ENCODE measurements around the gene KLF13. TPM values are rescaled to one million over a fixed set of nuclear protein-coding genes. Genes with fewer than 3 reads are reported as not detected.
"Not testable (repeated sequence)": the region's sequence is repeated elsewhere in the genome, so short reads cannot be mapped to it uniquely, and the experiment has no call there.

KLF13 gene
- total RNA-seq, 1 experiment from 2014 or later = 75.6 TPM

- no peak for DNase-seq (ENCODE audit: low read depth)
These were observed 19.2 kb downstream of the KLF13 start for GRCh38 chr15:31345606-31346366.

DNA sequence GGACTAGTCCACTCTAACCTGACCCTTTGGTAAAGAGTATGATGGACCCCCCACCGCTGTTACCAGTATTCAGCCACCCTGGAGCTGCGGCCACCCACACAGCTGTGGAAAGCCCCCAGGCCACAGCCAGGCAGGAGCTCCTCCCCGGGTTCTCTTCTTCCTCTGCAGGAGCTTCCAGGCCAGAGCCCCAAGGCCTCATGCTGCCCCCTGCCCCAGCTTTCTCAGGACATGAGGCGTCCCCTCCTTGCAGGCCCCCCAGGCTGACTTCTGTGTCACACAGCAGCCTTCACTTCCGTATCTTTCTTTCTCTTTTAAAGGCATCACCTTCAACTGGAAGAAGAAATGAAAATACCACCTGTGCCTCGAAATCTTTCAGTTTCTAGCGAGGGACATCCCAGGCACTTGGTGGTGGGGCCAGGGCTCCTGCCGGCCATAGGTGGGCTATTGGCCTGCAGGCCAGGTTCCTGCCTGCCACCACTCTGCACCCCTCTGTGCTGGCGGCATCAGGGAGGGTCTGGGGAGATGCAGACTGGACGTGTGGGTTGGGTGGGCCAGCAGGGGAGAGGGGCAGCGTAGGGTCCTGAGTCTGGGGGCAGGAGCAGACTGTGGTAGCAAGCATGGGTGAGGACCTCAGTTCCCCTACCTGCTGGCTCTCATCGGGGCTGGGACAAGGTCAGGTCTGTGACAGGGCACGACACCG lies 19.9 kb downstream of the KLF13 start:
- no peak for DNase-seq (ENCODE audit: low read depth)

DNA sequence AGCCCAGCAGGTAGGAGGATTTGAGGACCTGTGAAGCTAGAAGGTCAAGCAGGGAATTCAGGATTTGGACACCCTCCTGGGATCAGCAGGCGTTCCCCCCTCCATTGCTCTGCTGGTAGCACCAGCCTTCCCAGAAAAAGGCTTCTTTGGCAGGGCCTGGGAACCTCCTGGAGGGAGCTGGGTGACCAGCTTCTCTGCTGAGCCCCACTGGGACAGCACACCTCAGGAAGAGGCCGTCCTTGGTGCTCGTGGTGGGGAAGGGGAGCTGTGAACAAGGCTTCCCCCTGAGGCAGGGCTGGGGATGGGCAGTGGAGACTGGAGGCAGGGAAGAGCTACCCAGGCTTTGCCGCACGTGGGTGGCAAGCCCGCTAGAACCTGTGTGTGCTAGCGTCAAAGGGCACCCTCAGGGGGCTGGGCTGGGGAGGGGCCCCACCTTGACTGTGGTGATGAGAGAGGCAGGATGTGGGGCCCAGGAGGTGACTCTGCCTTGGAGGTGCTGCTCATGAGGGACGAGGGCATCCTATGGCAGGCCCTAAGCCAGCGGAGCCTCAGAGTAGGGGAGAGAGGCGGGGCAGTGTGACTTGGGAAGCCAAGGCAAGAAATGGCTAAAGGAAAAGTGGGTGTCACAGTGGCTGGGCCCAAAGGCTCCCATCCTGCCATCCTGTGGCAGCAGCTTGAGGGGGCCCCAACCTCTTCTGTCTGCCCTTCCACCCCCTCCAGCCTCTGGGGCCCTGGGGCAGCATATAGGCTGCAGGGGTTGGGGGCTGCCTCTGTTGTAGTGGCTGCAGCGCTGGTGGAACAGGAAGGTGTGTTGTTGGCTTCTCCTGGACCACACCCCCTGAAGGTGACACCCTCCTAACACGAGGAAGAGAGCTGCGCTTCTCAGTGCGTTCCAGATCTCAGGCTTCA lies 20.7 kb downstream of the KLF13 start:
- no peak for DNase-seq (ENCODE audit: low read depth)

DNA sequence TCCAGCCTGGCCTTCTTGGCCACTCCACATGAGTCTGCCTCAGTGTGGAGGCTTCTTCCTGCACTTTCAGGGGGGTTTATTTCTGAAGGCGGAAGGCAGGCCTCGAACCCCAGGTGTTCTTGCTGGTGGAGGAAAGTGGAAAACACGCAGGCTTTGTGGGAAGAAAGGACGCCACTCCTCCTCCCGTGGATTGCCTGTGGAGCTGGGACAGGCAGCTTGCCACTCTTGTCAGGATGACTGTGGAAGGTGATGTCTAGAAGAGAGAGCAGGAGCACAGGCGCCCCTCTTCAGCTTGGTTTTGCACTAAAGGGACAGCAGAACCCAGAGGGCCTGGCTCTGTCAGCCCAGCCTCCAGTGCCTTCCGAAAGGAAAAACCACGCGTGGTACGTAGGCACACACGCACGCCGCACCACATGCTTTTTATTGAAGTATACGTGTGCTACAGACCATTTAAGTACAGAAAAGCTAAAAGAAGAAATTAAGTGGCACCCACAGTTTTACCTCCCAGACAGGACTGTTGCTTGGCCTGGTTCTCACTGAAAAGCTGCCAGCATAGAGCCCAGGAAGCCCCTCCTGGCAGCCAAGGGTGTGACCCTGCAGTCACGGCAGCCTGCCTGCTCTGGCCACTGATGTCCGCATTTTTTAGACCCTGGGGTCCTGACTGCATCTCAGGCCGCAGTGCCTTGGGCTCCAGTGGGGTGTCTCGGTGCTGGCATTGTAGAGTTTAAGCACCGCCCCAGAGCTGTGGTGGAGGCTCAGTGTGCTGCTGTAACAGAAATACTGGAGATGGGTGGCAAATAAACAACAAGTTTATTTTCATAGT lies 21.6 kb downstream of the KLF13 start:
- DNase-seq (ENCODE audit: low read depth) = no peak

- no peak for DNase-seq (ENCODE audit: low read depth)
These were observed 22.9 kb downstream of the KLF13 start for GRCh38 chr15:31349233-31350141.

- no peak for DNase-seq (ENCODE audit: low read depth)
These were observed 24.1 kb downstream of the KLF13 start for GRCh38 chr15:31350771-31351170.

DNA sequence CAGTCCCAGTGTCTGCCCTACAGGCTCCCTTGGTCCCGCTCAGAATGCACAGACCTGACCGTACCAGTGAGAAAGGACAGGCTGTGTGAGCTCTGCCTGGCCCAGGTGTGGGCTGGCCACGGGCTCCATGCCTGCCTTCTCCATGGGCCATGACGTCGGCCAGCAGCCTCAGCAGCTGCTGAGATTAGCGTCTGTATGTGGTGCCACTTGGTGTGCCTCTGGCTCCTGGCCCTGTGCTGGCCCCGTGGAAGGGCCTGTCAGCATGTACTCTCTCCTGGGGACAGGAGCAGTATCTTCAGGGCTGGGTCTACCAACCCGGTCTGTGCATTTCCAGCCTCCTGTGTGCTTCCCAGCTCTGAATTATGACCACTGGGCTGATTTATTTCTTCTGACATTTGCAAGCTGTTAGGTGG lies 25.7 kb downstream of the KLF13 start:
- DNase-seq (ENCODE audit: low read depth) = peak; percentile 40

- DNase-seq (ENCODE audit: low read depth) = peak; percentile 97
These were observed 26.5 kb downstream of the KLF13 start for GRCh38 chr15:31352911-31353811.

- peak; percentile 87 for DNase-seq (ENCODE audit: low read depth)
These were observed 27.3 kb downstream of the KLF13 start for GRCh38 chr15:31353931-31354330.

DNA sequence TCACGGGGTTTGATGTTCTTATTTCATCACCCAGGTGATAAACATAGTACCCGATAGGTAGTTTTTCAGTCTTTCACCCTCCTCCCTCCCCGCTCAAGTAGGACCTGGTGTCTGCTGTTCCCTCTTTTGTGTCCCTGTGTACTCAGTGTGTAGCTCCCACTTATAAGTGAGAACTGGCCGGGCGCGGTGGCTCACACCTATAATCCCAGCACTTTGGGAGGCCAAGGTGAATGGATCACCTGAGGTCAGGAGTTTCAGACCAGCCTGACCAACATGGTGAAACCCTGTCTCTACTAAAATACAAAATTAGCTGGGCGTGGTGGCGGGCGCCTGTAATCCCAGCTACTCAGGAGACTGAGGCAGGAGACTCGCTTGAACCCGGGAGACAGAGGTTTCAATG lies 29.5 kb downstream of the KLF13 start:
- not testable (repeated sequence) for DNase-seq (ENCODE audit: low read depth)

DNA sequence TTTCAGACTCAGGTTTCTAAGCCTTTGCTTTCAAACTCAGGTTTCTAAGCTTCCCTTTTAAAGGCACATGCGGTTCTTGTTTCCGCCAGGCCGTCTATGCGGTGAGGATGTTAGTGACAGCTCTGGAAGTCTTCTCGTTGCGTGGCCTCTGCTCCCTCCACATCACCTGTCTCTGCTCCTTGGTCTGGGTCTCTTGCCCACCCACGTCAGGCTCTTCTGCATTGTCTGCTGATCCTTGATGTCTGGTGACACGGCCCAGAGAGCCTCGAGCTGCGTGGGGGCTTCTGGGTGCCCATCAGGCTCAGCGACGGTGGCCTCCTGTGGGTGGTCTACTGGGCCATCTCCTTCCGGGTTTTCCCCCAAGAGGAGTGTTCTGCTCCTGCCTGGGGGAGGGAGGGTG lies 30.5 kb downstream of the KLF13 start:
- DNase-seq (ENCODE audit: low read depth) = no peak

- no peak for DNase-seq (ENCODE audit: low read depth)
These were observed 31.5 kb downstream of the KLF13 start for GRCh38 chr15:31358163-31358562.

GRCh38 chr15:31358957-31359701 lies 32.5 kb downstream of the KLF13 start:
- no peak for DNase-seq (ENCODE audit: low read depth)

- no peak for DNase-seq (ENCODE audit: low read depth)
These were observed 33.1 kb downstream of the KLF13 start for GRCh38 chr15:31359702-31360111.

DNA sequence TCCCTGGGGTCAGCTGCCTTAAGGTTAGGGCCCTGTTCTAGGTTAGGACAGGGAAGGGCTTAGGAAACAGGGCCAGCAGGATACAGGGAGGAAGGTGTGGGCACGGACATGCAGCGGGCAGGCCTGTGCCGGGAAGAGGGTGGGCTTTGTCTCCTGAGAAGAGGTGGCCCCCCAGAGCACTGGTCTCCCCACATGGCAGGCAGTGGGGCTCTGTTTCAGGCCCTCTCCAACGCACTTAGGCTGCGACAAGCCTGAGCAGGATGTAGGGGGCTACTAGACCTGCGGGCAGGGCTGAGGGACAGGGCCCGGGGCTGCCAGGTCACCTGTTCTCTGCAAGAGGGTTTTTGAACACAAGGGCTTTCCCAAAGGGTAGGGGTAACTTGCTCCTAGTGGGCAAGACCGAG lies 33.5 kb downstream of the KLF13 start:
- DNase-seq (ENCODE audit: low read depth) = no peak

DNA sequence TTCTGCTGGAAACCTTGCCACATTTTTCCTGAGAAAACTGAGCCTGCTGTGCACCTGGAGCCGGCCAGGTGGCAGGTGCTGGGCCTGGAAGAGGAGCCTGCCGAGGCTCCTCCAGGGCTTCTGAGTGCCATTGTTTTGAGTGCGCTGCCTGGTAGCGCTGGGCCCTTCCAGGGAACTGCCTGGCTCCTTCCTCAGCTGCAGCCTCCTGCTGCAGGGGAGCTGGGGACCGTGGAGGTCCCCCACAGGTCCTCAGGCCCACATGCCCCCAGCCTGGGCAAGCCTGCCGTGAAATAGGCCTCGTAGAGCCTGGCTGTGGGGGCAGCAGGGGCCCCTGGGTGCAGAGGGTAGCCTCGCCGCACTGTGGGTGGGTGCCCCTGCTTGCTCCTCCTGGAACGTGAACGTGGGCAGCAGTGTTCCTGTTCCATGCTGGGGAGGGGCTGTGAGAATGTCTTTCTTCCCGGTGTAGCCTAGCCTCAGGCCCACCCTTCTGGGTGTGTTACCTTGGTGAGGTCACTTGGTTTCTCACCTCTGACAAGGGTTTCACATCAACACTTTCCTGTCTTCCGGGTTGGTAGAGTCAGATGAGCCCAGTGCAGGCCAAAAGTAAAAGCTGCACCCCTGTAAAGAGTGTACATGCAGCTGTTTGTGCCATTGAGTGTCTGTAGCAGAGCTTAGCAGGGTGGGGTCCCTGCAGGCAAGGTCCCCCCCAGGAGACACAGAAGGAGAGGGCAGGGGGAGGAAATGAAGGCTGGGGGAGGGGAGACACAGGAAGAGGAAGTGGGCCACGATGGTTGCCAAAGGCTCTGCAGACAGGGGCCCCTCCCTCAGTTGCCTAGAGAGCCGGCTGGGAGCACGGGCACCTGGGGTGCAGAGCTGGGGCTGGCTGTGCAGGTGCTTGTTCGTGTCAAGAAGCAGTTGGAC lies 34.5 kb downstream of the KLF13 start:
- no peak for DNase-seq (ENCODE audit: low read depth)

DNA sequence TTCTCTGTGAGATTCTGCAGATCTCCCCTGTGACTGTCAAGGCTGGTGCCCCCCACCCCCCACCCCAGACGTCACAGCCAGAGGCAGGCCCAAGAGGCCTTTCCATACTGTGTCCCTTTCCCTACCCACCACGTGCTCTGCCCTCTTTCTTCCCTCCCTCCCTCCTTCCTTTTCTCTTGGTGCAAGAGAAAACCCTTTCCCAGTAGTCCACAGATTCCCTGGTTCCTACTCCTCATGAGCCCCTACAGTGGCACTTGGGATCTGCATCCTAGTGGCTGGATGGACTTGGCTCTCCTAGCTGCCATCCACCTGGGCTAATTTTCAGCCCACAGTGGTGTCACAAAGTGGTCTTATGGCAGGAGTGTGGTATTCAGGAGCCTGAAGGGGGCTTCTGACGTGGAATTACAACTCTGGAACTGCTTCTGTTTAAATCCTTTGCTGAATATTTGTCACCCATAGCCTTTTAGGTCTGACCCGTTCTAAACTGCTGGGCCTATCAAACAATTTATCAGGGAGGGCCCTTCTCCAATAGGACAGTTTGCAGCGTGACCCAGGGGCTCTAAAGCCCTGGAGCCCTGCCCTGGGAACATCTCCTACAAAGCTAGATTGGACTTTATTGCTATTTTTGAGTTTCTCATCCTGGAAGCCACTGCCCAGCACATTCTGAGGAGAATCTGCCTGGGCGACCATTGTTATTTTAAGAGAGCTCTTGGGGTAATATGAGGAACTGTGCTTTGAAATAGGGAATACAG lies 35.3 kb downstream of the KLF13 start:
- no peak for DNase-seq (ENCODE audit: low read depth)

Data from RPMI7951 (cell line).